IgD-negative memory B cell (primary cell): Measurements from ENCODE around the gene GPBAR1. TPM values are rescaled to one million over a fixed set of nuclear protein-coding genes. Genes with fewer than 3 reads are reported as not detected.
A peak's percentile ranks its signal among the peaks of the same experiment; 100 is the strongest.

Experiments used
- H3K27ac Mint-ChIP-seq, 3 donors: one replicate each; pipeline ENCODE4 v1.8.0; 2020 to 2022; ENCODE audit warnings: mild to moderate bottlenecking in 3 of 3, mixed read lengths in 3 of 3, moderate library complexity in 1 of 3
- H3K27me3 Mint-ChIP-seq: one replicate; pipeline ENCODE4 v1.8.0; 2021; ENCODE audit warnings: mixed read lengths
- H3K36me3 Mint-ChIP-seq: one replicate; pipeline ENCODE4 v1.8.0; 2020; ENCODE audit warnings: mild to moderate bottlenecking, mixed read lengths
- H3K4me1 Mint-ChIP-seq, 3 donors: one replicate each; pipeline ENCODE4 v1.8.0; 2020 to 2022; ENCODE audit warnings: mixed read lengths in 3 of 3, mild to moderate bottlenecking in 1 of 3
- H3K4me3 Mint-ChIP-seq, 4 donors: one replicate each; pipeline ENCODE4 v1.8.0; 2020 to 2022; ENCODE audit warnings: mild to moderate bottlenecking in 4 of 4, mixed read lengths in 4 of 4, moderate library complexity in 3 of 4
- H3K9me3 Mint-ChIP-seq, 3 donors: one replicate each; pipeline ENCODE4 v1.8.0; 2020 to 2021; ENCODE audit warnings: mixed read lengths in 3 of 3, mild to moderate bottlenecking in 1 of 3
- polyA plus RNA-seq: library from polyadenylated mRNA; unstranded; fragments of 300-500 nt; fragmentation: Illumina TruSeq; gene quantifications from one replicate; pipeline ENCODE4 v1.2.3, GENCODE V29; 2021

The GPBAR1 gene, protein sequence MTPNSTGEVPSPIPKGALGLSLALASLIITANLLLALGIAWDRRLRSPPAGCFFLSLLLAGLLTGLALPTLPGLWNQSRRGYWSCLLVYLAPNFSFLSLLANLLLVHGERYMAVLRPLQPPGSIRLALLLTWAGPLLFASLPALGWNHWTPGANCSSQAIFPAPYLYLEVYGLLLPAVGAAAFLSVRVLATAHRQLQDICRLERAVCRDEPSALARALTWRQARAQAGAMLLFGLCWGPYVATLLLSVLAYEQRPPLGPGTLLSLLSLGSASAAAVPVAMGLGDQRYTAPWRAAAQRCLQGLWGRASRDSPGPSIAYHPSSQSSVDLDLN
- 0.64 TPM for polyA plus RNA-seq

DNA sequence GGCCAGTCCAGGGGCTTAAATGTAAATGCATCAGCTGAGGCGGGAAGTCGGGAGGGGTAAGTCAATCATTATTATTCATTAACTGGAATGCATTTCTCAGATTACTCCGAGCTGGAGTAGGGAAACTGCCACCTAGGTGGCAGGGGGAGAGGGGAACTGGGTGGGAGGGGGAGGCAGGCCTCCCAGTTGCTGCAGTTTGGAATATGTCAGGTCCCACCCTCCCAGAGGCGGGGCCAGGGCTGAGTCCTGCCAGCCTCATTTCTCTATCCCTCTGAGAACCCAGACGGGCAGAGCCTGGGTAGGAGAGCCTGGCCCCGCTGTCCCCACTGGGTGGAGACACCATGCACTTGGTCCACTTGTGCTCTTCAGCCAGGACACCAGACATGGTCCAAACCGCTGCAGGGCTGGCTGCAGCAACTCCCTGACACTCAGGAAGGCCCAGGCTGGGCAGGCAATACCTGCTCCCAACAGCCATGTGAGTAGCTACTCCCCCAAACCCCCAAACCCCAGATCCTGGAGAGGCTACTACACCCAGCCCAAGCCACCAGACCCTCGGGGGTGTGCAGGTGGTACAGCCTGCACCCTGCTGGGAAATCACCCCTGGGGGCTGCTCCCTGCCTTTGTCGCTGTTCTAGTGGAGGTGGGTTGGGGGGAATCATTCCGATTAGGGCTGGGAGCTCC lies at the start of gene GPBAR1:
GPBAR1 (plus strand) TSS at position 274 of the 681 bp plus-strand sequence. CDS start 1,710 bp downstream, outside the sequence.
- peak within 1 kb of the TSS; percentile 54 to 98 (median 84) for H3K27ac Mint-ChIP-seq
- H3K9me3 Mint-ChIP-seq, result no peaks in the 10 kb centered on the region
- peak within 1 kb of the TSS in 3 of 4 donors; percentile 7 to 87 (median 83) for H3K4me3 Mint-ChIP-seq
- peaks cover 20 to 39% (median 28%) of the 10 kb centered on the region in 3 donors for H3K4me1 Mint-ChIP-seq
- peaks cover 1% of the 10 kb centered on the region for H3K36me3 Mint-ChIP-seq
- H3K27me3 Mint-ChIP-seq, result no peaks in the 10 kb centered on the region

DNA sequence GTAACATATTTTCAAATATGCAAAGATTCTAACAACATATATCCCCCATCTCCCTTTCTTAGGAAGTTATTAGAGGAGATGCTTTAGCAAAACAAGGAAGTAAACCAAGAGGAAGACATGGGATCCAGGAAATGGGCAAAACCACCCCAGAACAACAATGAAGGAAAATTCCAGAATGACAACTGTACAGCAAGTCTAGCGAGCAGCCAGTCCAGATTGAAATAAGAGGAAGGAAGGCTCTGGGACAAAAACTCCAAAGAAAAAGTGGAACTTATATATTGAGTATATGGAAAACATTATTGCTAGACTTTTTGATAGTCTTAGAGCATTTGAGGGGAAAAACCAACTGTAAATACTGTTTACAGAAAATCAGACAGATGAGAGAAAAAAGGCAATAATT lies 46.7 kb upstream of the GPBAR1 start:
- H3K27ac Mint-ChIP-seq, result peak overlapping the region in 1 of 3 donors; percentile 66
- peak overlapping the region in 2 of 4 donors; percentile 48 to 94 for H3K4me3 Mint-ChIP-seq
- peaks cover 6 to 16% (median 9%) of the 10 kb centered on the region in 3 donors for H3K4me1 Mint-ChIP-seq

DNA sequence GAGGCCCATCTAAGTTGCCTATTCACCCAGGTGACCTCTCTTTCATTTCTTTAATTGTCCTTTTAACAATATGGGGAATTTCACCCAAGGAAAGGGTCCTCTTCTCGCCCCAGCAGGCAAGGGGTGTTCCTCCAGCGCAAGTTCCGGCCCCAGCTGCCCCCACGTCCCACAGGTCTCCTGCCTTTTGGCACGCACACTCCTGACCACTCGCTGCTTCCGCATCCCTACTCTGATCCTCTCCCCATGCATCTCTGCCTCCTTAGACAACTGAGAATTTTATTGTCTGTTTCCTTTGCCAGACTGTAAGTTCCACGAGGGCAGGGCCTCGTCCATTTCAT lies 44.5 kb upstream of the GPBAR1 start:
- Mint-ChIP-seq H3K27me3 (no peaks in the 10 kb centered on the region), H3K4me1 (peaks cover 23 to 31% (median 26%) of the 10 kb centered on the region in 3 donors)

More for the DNA sequence above, 46.7 kb upstream of the GPBAR1 start:
- Mint-ChIP-seq H3K36me3 (no peaks in the 10 kb centered on the region), H3K27me3 (no peaks in the 10 kb centered on the region), H3K9me3 (peaks cover 2 to 8% (median 3%) of the 10 kb centered on the region in 3 donors)

DNA sequence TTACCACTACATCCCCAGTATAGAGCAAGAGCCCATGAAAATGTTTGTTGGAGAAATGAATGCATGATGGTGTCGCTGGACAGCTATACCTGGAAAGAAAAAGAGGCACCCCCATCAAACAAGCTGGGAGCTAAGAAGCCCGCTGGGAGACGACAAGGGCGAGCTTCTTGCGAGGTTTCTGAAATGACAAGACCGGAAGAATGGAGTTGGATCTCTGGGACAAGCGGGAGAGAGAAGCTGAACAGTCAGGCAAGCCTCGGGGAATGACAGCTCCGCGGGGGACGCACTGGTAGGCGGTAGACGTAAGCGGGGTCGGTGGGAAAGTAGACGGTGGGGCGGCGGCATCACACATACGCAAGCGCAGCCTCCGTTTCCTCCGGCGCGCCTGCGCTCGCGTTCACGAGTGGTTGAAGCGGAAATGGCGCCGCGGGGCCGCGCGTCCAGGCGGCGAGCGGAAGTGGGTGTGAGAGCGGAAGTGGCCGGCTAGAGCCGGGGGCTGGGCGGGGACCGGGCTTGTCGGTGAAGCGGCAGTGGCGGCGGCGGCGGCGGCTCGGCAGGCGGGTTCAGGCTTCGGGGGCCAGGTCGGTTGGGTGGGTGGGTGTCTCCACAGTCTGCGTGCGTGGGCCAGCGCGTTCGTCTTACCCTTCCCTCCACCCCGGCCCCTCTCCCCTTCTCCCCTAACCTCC lies 44.0 kb upstream of the GPBAR1 start, which contains the start of gene ARPC2:
ARPC2 (plus strand) TSS at position 516 of the 686 bp plus-strand sequence. CDS start 282 bp downstream, outside the sequence.
- no peaks in the 10 kb centered on the region for H3K36me3 Mint-ChIP-seq
- H3K27ac Mint-ChIP-seq, result peak within 1 kb of the TSS; percentile 81 to 96 (median 87)
- H3K27me3 Mint-ChIP-seq, result no peaks in the 10 kb centered on the region
- H3K4me3 Mint-ChIP-seq, result peak within 1 kb of the TSS; percentile 90 to 98 (median 96)
- H3K4me1 Mint-ChIP-seq, result peaks cover 29 to 36% (median 32%) of the 10 kb centered on the region in 3 donors
- no peaks in the 10 kb centered on the region for H3K9me3 Mint-ChIP-seq

More for the DNA sequence above, 44.5 kb upstream of the GPBAR1 start:
- Mint-ChIP-seq H3K4me3 (peak overlapping the region; percentile 90 to 98 (median 96)), H3K27ac (peak overlapping the region; percentile 81 to 96 (median 87)), H3K36me3 (no peaks in the 10 kb centered on the region), H3K9me3 (no peaks in the 10 kb centered on the region)

DNA sequence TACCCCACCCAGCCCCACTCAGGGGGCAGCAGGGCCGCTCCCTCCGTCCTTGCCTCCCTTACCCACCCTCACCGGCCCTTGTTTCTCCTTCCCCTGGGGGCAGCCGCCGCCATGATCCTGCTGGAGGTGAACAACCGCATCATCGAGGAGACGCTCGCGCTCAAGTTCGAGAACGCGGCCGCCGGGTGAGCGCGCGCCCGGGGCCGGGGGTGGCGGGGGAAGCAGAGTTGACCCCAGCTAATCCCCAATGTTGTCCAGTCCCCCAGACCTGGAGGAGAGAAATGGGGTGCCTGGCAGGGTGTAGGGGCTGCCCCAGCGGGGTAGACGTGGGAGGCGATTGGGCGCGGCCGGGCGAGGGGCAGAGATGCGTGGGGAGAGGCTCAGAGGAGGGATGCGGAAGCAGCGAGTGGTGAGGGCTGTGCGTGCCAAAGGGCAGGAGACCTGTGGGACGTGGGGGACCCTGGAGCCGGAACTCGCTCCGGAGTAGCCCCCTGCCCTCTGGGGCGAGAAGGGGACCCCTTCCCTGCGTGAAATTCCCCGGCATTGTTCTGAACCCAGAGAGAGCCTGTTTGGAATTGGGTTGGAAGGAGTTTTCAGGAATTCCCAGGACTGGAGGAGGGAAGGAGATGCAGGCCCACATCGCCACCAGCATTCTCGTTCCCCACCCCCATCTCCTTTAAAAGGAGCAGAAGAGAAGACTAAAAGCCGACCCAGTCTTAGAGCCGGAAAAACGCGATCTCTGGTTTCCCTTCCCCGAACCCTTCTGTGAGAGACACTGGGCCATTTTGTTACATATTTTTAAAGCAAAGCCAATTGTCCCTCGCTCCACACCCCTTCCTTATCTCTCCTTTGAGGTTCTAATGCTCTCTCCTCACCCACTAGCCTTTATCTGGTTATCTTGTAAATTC lies 43.2 kb upstream of the GPBAR1 start:
- H3K27me3 Mint-ChIP-seq, result no peaks in the 10 kb centered on the region
- no peaks in the 10 kb centered on the region for H3K36me3 Mint-ChIP-seq
- peak overlapping the region; percentile 81 to 96 (median 87) for H3K27ac Mint-ChIP-seq
- H3K4me3 Mint-ChIP-seq, result peak overlapping the region; percentile 90 to 98 (median 96)
- no peaks in the 10 kb centered on the region for H3K9me3 Mint-ChIP-seq
- H3K4me1 Mint-ChIP-seq, result peaks cover 34 to 40% (median 35%) of the 10 kb centered on the region in 3 donors

DNA sequence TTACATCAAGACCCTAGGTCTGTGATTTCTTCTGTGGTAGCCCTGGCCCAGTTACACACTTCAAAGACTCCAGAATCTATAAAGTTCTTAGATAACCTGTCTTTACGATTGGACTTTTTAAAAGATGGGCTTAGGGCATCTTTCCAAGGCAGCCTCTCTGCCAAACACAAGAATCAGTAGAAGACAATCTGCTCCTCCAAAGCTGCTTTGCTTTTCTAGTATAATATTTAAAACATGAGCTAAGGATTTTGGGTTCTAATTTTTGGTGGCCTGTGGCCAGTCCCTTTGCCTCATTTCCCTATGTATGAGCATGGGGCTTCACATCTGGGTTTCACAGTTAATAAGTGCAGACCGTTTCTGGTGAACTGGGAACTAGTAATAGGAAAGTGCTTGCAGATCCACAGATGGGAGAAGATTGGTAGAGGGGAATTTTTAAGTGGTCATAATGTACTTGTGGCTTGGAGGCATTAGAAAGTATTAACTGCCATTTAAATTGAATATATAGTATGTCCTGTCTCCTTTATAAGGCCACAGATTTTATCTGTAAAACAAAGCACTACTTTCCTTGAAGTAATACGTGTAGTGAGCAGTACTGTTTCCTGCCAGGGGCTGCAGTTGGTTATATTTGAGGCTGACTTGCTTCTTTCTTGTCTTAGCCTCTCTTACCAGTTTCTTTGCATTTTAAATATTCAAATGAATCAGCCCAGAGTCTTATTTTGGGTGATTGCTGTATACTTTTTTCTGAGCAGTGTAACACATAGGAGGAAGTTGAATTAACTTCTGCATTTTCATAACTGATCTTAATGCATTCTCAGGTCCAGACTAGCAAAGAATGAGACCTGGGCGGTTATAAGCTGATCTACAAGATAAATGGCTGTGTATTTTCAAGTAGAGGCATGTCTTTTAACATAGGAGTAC lies 42.3 kb upstream of the GPBAR1 start:
- peaks cover 42 to 49% (median 44%) of the 10 kb centered on the region in 3 donors for H3K4me1 Mint-ChIP-seq
- H3K36me3 Mint-ChIP-seq, result no peaks in the 10 kb centered on the region
- H3K9me3 Mint-ChIP-seq, result no peaks in the 10 kb centered on the region
- H3K4me3 Mint-ChIP-seq, result peak overlapping the region; percentile 90 to 98 (median 96)
- no peaks in the 10 kb centered on the region for H3K27me3 Mint-ChIP-seq
- H3K27ac Mint-ChIP-seq, result peak overlapping the region; percentile 81 to 96 (median 87)

DNA sequence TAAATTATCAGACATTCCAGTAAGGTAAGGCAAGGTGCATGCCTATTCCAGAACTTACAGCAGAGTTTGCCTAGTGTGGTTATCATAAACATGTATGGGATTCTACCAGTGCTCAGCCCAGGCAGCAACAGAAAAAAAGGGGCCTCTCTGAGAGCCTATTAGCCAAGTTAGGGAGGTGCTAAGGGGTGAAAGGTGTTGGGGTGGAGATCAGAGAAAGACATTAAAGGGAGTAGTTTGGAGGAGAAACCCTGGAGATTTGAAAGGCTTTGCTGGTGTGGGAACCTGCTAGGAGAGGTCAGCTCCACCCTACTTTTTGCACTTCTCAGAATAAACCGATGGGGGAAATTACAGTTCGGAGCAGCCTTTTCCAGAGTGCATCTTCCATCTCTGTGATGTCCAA lies 40.9 kb upstream of the GPBAR1 start:
- no peaks in the 10 kb centered on the region for H3K36me3 Mint-ChIP-seq
- H3K4me3 Mint-ChIP-seq, result peak overlapping the region; percentile 90 to 98 (median 96)
- H3K9me3 Mint-ChIP-seq, result no peaks in the 10 kb centered on the region
- H3K4me1 Mint-ChIP-seq, result peaks cover 54 to 63% (median 57%) of the 10 kb centered on the region in 3 donors
- peak overlapping the region in 2 of 3 donors; percentile 87 to 91 for H3K27ac Mint-ChIP-seq
- no peaks in the 10 kb centered on the region for H3K27me3 Mint-ChIP-seq

DNA sequence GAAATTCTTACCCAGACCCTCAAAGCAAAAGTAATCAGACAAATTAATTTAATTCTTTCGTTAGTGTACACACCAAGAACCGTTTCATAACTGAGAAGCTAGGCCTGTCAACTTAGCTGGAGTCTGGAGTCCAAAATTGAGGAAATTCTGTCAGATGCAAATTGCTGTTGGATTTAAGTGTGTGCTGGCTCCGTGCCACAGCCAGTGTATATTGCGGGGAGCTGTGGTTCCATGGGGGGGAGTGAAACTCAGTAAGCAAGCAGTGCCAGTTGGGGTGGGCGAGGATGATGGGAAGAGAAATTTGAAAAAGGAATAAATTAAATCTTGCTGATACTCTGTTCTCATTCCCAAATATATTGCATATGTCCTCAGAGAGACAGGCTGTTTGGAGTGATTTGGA lies 39.8 kb upstream of the GPBAR1 start:
- H3K4me1 Mint-ChIP-seq, result peaks cover 64 to 72% (median 66%) of the 10 kb centered on the region in 3 donors

DNA sequence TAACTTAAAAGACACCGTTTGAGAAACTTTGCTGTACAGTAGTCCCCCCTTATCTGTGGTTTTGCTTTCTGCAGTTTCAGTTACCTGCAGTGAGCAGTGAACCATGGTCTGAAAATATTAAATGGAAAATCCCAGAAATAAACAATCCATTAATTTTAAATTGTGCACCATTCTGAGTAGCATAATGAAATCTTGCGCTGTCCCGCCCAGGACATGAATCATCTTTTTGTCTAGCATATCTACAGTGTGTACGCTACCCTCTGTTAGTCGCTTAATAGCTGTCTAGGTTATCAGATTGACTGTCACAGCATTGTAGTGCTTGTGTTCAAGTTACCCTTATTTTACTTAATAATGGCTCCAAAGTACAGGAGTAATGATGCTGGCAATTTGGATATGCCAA lies 37.8 kb upstream of the GPBAR1 start:
- H3K27ac Mint-ChIP-seq, result peak overlapping the region; percentile 53 to 90 (median 90)

More for the DNA sequence above, 39.8 kb upstream of the GPBAR1 start:
- Mint-ChIP-seq H3K9me3 (no peaks in the 10 kb centered on the region), H3K36me3 (no peaks in the 10 kb centered on the region), H3K4me3 (peak overlapping the region; percentile 90 to 98 (median 96)), H3K27me3 (no peaks in the 10 kb centered on the region), H3K27ac (peak overlapping the region; percentile 53 to 67 (median 56))

DNA sequence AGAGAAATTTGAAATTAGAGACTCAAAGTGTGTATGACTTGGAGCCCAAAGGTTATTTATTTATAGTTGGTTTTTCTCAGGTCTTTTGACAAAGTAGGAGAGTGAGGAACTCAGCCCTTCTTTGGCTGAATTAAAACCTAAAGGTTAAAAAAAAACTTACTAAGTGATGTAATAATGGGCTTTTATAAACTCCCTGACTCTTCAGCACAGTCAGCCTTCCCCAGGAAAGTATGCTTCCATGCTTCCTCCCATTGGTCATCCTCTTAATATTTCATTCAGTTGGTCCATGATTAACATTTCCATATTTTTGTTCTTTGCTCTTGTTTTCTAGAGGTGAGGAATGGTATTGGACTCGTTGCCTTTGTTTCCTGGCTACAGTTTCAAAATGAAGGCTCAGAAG lies 36.6 kb upstream of the GPBAR1 start:
- Mint-ChIP-seq H3K36me3 (peaks cover 4% of the 10 kb centered on the region), H3K27me3 (no peaks in the 10 kb centered on the region), H3K4me3 (peak overlapping the region in 3 of 4 donors; percentile 55 to 78 (median 61)), H3K4me1 (peaks cover 72 to 81% (median 80%) of the 10 kb centered on the region in 3 donors), H3K9me3 (no peaks in the 10 kb centered on the region), H3K27ac (peak overlapping the region; percentile 90)

More for the DNA sequence above, 37.8 kb upstream of the GPBAR1 start:
- Mint-ChIP-seq H3K9me3 (no peaks in the 10 kb centered on the region), H3K36me3 (peaks cover 4% of the 10 kb centered on the region), H3K4me1 (peaks cover 73 to 75% (median 74%) of the 10 kb centered on the region in 3 donors), H3K4me3 (peak overlapping the region; percentile 63 to 98 (median 76)), H3K27me3 (no peaks in the 10 kb centered on the region)

DNA sequence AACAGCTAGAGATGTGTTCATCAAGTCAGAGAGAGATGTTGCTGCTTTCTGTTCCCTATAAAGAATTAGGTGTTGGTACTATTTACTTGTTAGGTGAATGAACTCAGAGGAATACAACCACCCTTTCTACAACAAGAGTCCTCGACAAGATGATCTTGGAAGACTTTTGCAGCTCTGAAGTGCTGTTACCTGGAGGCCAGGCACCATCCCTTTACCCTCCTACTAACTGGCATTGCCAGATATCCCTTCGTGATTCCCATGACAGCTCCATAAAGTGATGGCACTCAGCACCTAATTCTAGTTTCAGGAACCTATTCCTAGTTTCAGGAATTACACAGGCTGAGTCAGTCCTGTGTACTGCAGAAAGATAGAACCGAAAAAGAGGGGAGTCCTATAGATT lies 33.9 kb upstream of the GPBAR1 start:
- Mint-ChIP-seq H3K27me3 (no peaks in the 10 kb centered on the region), H3K9me3 (no peaks in the 10 kb centered on the region), H3K4me1 (peaks cover 65 to 75% (median 70%) of the 10 kb centered on the region in 3 donors), H3K36me3 (peaks cover 9% of the 10 kb centered on the region), H3K4me3 (peak overlapping the region in 3 of 4 donors; percentile 1 to 81 (median 53)), H3K27ac (peak overlapping the region; percentile 4 to 94 (median 89))

DNA sequence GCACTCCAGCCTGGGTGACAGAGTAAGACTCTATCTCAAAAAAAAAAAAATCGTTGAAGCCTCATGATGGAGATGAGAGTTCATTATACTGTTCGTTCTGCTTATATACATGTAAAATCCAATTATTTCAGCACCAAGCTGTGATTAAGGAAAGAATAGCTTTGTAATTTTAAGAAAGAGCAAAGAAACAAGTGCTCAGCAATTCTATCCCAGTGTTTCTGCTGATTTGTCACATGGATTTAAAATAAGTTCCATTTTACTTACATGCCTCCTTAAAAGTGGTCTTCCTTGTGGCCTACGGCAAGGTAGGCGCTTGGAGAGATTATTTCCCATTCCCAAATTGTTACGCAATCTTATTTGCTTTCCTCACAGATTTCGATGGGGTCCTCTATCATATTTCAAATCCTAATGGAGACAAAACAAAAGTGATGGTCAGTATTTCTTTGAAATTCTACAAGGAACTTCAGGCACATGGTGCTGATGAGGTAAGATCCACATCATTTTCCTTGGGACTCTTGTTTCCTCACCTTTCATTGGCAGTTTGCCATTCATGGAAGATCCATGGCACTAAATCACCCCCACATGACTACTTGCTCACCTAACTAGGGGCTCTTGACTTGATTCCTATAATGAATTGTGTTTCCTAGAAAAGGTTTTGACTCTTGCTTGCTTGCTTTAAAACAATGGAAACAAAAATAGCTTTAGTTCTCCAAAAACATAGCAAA lies 32.3 kb upstream of the GPBAR1 start:
- H3K4me1 Mint-ChIP-seq, result peaks cover 57 to 62% (median 58%) of the 10 kb centered on the region in 3 donors
- peak overlapping the region; percentile 79 to 86 (median 81) for H3K27ac Mint-ChIP-seq
- peak overlapping the region in 2 of 4 donors; percentile 88 for H3K4me3 Mint-ChIP-seq
- H3K9me3 Mint-ChIP-seq, result no peaks in the 10 kb centered on the region
- no peaks in the 10 kb centered on the region for H3K27me3 Mint-ChIP-seq
- peaks cover 9% of the 10 kb centered on the region for H3K36me3 Mint-ChIP-seq
